GM23248 (cell line): ENCODE data around the gene TSPEAR. TPM values are rescaled to one million over a fixed set of nuclear protein-coding genes. Genes with fewer than 3 reads are reported as not detected.

ENCODE experiments used
- DNase-seq: peaks from one replicate; pipeline ENCODE4 v3.0.0-alpha.2; 2015
- H2AFZ ChIP-seq: fragments of 200-600 bp; sonication (generic); 2 replicates; pipeline ENCODE4 v1.6.1; 2016; ENCODE audit warnings: antibody characterized with exemption
- H3F3A ChIP-seq: fragments of 200-600 bp; sonication (generic); 2 replicates; pipeline ENCODE4 v1.6.1; 2016; ENCODE audit warnings: mild to moderate bottlenecking, antibody characterized with exemption, mixed run types; ENCODE audit not compliant: insufficient read depth
- H3K27ac ChIP-seq: fragments of 200-600 bp; sonication (generic); 2 replicates; pipeline ENCODE4 v1.5.1; 2016; ENCODE audit warnings: mild to moderate bottlenecking
- H3K27me3 ChIP-seq: fragments of 200-600 bp; sonication (generic); replicated peaks from 2 replicates; pipeline ENCODE4 v1.6.1; 2016; ENCODE audit warnings: mild to moderate bottlenecking; ENCODE audit not compliant: insufficient read depth
- H3K36me3 ChIP-seq: fragments of 200-600 bp; sonication (generic); 2 replicates; pipeline ENCODE4 v1.6.1; 2016; ENCODE audit warnings: low read depth, mild to moderate bottlenecking
- H3K4me1 ChIP-seq: fragments of 200-600 bp; sonication (generic); 2 replicates; pipeline ENCODE4 v1.6.1; 2016; ENCODE audit warnings: mild to moderate bottlenecking; ENCODE audit not compliant: insufficient read depth
- H3K4me2 ChIP-seq: fragments of 200-600 bp; sonication (generic); one replicate; pipeline ENCODE4 v1.6.1; 2016; ENCODE audit warnings: mild to moderate bottlenecking; ENCODE audit not compliant: unreplicated experiment
- H3K4me3 ChIP-seq: fragments of 200-600 bp; sonication (generic); 2 replicates; pipeline ENCODE4 v1.5.1; 2016; ENCODE audit warnings: mild to moderate bottlenecking
- H3K79me2 ChIP-seq: fragments of 200-600 bp; sonication (generic); 2 replicates; pipeline ENCODE4 v1.6.1; 2016; ENCODE audit warnings: mild to moderate bottlenecking; ENCODE audit not compliant: insufficient read depth
- H3K9ac ChIP-seq: fragments of 200-600 bp; sonication (generic); 2 replicates; pipeline ENCODE4 v1.6.1; 2016; ENCODE audit warnings: mild to moderate bottlenecking
- H3K9me2 ChIP-seq: fragments of 200-600 bp; sonication (generic); 2 replicates; pipeline ENCODE4 v1.6.1; 2016; ENCODE audit warnings: mixed run types, mild to moderate bottlenecking, moderate library complexity; ENCODE audit not compliant: insufficient read depth
- H3K9me3 ChIP-seq: fragments of 200-600 bp; sonication (generic); one replicate; pipeline ENCODE4 v1.6.1; 2017; ENCODE audit warnings: low read depth
- H4K20me1 ChIP-seq: fragments of 200-600 bp; sonication (generic); 2 replicates; pipeline ENCODE4 v1.6.0; 2016; ENCODE audit not compliant: insufficient read depth
- EZH2 ChIP-seq: fragments of 200-600 bp; sonication (generic); IDR thresholded peaks from 2 replicates; pipeline ENCODE4 v1.6.1; 2018; ENCODE audit warnings: antibody characterized with exemption, mild to moderate bottlenecking; ENCODE audit not compliant: insufficient read depth, poor library complexity, severe bottlenecking
- EZH2phosphoT487 ChIP-seq: fragments of 200-600 bp; sonication (generic); IDR thresholded peaks from 2 replicates; pipeline ENCODE4 v1.6.1; 2018; ENCODE audit warnings: antibody characterized with exemption, moderate library complexity, mild to moderate bottlenecking, low read depth; ENCODE audit not compliant: insufficient read depth
- WGBS, 2 experiments: methylation state at CpG; one replicate each; pipeline ENCODE4 v1.1.6; 2015 to 2017; ENCODE audit warnings: low lambda C conversion rate in 2 of 2, low coverage in 1 of 2; ENCODE audit errors: missing lambda C conversion rate in 2 of 2; 5-methylcytosine and 5-hydroxymethylcytosine counted together
- in situ Hi-C: fragments of 300-500 bp; cut with MboI; formaldehyde crosslinking; loops from 2 replicates; pipeline ENCODE4 v1.15.0; 2020
- polyA plus RNA-seq: library from polyadenylated mRNA; unstranded; fragments of >200 nt; fragmentation: Nextera tagmentation; extraction: Ambion mirVana; gene quantifications from 2 replicates; pipeline ENCODE4 v1.2.1, GENCODE V29; 2016
- total RNA-seq: library from RNA; depleted of rRNA; stranded (reverse); fragments of >200 nt; shearing (Covaris generic); gene quantifications from 2 replicates; pipeline ENCODE4 v1.2.3, GENCODE V29; 2014

TSPEAR gene
- total and polyA plus RNA-seq, 2 experiments from 2014 or later: not detected

DNA sequence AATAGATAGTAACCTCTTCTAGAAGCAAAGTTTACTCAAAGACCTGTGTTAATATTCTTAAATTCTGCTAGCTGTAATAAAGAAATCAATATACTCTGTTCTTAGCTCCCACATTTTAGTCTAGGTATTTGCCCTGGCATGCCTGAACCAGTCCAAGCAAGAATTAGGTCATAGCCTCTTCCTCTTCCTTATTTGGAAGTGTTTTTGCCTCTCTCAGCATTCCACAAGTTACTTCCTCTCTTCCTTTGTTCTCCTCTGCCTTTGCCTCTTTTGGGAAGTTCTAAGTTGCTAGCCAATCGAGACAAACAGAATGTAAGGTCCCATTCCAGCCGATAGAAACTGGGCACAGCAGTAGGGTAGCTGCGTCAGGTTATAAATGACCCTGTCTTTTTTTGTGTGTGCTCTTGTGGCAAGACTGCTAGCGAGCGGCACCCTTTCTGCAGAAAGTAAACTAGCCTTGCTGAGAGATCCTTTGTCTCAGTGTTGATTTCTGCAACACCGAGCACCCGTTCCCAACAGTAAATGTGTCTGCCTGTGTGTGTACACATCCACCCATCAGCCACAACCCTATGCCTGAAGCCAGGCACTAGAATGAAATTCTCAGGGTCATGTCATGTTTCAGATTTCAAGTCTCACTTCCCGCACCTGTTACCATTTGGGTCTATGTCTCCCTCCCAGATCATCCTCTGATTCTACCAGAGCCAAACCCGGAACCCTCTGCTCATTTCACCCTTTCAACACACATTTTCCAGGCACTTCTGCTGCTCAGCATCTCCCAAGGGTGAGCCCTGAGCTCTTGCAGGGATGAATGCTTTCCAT, 218.6 kb downstream of the TSPEAR start:
- no peak overlapping the region for H3K4me2 ChIP-seq
- H3K9me3 ChIP-seq: no peaks in the 10 kb centered on the region
- no peaks in the 10 kb centered on the region for H4K20me1 ChIP-seq
- in situ Hi-C loops: no loop called here
- no peak overlapping the region for H3K27ac ChIP-seq
- no peak overlapping the region for H3K4me3 ChIP-seq
- no peak for DNase-seq
- H3K79me2 ChIP-seq: no peaks in the 10 kb centered on the region
- no peaks in the 10 kb centered on the region for H3K9me2 ChIP-seq
- no peaks in the 10 kb centered on the region for H3K36me3 ChIP-seq
- peaks cover 3% of the 10 kb centered on the region; the same call in 1 of the 2 replicates for H3K27me3 ChIP-seq
- 65 to 67% methylated on average over 9 of the region's 9 CpGs for WGBS, 2 experiments
- TF ChIP-seq EZH2phosphoT487: no peak
- TF ChIP-seq EZH2: no peak
- H3K4me1 ChIP-seq: no peaks in the 10 kb centered on the region
- H2AFZ ChIP-seq: no peak overlapping the region
- H3K9ac ChIP-seq: no peak overlapping the region
- H3F3A ChIP-seq: no peaks in the 10 kb centered on the region

- Histone ChIP-seq H3K4me1 (no peaks in the 10 kb centered on the region), H3F3A (no peaks in the 10 kb centered on the region), H3K27ac (no peak overlapping the region), H2AFZ (no peak overlapping the region), H4K20me1 (no peaks in the 10 kb centered on the region), H3K4me2 (no peak overlapping the region), H3K9me3 (no peaks in the 10 kb centered on the region), H3K9me2 (no peaks in the 10 kb centered on the region), H3K4me3 (no peak overlapping the region), H3K79me2 (no peaks in the 10 kb centered on the region), H3K36me3 (no peaks in the 10 kb centered on the region), H3K27me3 (no peaks in the 10 kb centered on the region; the same call in 1 of the 2 replicates), H3K9ac (no peak overlapping the region)
- TF ChIP-seq EZH2phosphoT487 (no peak), EZH2 (no peak)
- WGBS, 2 experiments: 67 to 75% methylated on average over 9 of the region's 9 CpGs
- no peak for DNase-seq
- in situ Hi-C loops: no loop called here
Observed at GRCh38 chr21:44490816-44491215, 220.6 kb downstream of the TSPEAR start.

GRCh38 chr21:44490405-44490804, 221.0 kb downstream of the TSPEAR start:
- Histone ChIP-seq H3K9me2 (no peaks in the 10 kb centered on the region), H4K20me1 (no peaks in the 10 kb centered on the region), H3K27ac (no peak overlapping the region), H3K4me1 (no peaks in the 10 kb centered on the region), H3F3A (no peaks in the 10 kb centered on the region), H2AFZ (no peak overlapping the region), H3K9ac (no peak overlapping the region), H3K36me3 (no peaks in the 10 kb centered on the region), H3K4me2 (no peak overlapping the region), H3K79me2 (no peaks in the 10 kb centered on the region), H3K4me3 (no peak overlapping the region), H3K27me3 (no peaks in the 10 kb centered on the region; the same call in 1 of the 2 replicates), H3K9me3 (no peaks in the 10 kb centered on the region)
- TF ChIP-seq EZH2phosphoT487: no peak
- no peak for TF ChIP-seq EZH2
- 81 to 85% methylated on average over 19 of the region's 19 CpGs for WGBS, 2 experiments
- DNase-seq: no peak
- in situ Hi-C loops: no loop called here

- Histone ChIP-seq H3K4me1 (no peaks in the 10 kb centered on the region), H3F3A (no peaks in the 10 kb centered on the region), H3K9ac (no peak overlapping the region), H3K4me2 (no peak overlapping the region), H3K36me3 (no peaks in the 10 kb centered on the region), H3K9me2 (no peaks in the 10 kb centered on the region), H3K27me3 (no peaks in the 10 kb centered on the region), H3K79me2 (no peaks in the 10 kb centered on the region), H3K27ac (no peak overlapping the region), H3K4me3 (no peak overlapping the region), H4K20me1 (no peaks in the 10 kb centered on the region), H2AFZ (no peak overlapping the region), H3K9me3 (no peaks in the 10 kb centered on the region)
- in situ Hi-C loops: no loop called here
- DNase-seq: no peak
- TF ChIP-seq EZH2: no peak
- no peak for TF ChIP-seq EZH2phosphoT487
- 31 to 35% methylated on average over 7 of the region's 7 CpGs for WGBS, 2 experiments
Observed at GRCh38 chr21:44489962-44490361, 221.4 kb downstream of the TSPEAR start.
